Loucy (cell line): ENCODE measurements around the gene ZFPM1.

ENCODE experiments used
- EZH2phosphoT487 ChIP-seq: fragments of 200-600 bp; IDR thresholded peaks from 2 replicates; pipeline ENCODE4 v1.6.1; 2018; ENCODE audit warnings: antibody characterized with exemption, mild to moderate bottlenecking, moderate library complexity, borderline replicate concordance
- TF ChIP-seq, protein P1 (sequence below): fragments of 200-600 bp; sonication (generic); conservative IDR thresholded peaks from 2 replicates; pipeline ENCODE4 v1.5.1; 2014; ENCODE audit warnings: mild to moderate bottlenecking, antibody characterized with exemption, low read length

DNA sequence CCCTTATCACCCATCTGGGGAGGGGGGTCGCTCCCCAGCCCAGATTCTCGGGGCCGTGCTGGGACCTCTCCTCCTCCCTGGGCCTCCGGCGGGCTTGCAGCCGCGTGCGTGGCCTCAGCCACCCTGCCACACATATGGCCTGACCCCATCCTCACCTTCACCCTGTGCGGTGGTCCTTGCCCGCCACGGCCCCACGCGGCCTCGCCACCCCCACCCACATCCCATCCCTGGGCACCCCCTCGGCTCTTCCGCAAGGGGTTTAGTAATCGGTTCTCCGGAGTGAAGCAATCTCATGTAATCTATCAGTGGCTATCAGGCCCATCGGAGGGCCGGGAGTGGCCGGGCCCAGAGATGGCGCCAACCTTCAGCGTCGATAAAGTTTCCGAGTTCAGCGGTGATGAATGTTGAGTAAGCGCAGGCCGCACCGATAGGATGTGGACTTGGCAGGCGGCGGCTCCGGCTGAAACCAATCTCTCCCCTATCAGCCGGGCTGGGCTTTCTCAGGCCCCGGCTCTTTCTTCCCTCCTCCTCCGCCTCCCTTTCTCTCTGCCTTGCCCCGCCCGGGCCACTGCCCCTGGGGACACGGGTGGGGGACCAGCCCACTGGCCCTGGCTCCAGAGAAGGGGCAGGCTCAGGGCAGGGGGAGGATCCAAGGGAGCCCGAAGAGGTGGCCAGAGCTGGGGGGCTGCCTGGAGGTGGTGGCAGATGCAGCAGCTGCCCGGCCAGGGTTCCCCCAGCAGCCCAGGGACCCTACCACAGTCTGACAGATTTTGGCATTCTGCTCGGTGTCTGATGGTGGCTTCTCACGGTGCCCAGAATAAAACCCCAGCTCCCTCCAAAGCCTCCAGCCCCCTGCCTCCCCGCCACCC lies 20.8 kb downstream of the ZFPM1 start:
- no peak for TF ChIP-seq EZH2phosphoT487
- TF ChIP-seq, protein P1, sequence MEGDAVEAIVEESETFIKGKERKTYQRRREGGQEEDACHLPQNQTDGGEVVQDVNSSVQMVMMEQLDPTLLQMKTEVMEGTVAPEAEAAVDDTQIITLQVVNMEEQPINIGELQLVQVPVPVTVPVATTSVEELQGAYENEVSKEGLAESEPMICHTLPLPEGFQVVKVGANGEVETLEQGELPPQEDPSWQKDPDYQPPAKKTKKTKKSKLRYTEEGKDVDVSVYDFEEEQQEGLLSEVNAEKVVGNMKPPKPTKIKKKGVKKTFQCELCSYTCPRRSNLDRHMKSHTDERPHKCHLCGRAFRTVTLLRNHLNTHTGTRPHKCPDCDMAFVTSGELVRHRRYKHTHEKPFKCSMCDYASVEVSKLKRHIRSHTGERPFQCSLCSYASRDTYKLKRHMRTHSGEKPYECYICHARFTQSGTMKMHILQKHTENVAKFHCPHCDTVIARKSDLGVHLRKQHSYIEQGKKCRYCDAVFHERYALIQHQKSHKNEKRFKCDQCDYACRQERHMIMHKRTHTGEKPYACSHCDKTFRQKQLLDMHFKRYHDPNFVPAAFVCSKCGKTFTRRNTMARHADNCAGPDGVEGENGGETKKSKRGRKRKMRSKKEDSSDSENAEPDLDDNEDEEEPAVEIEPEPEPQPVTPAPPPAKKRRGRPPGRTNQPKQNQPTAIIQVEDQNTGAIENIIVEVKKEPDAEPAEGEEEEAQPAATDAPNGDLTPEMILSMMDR: no peak
